NT2/D1 (cell line): ENCODE data around the gene SLC7A5.

Experiments
- DNase-seq: peaks from one replicate; pipeline ENCODE4 v3.0.0-alpha.2; 2011; ENCODE audit warnings: low read depth, low spot score
- H3K27me3 ChIP-seq: 2 replicates; pipeline ENCODE4 v1.6.0; 2011; ENCODE audit warnings: mild to moderate bottlenecking; ENCODE audit not compliant: insufficient read length, insufficient read depth
- H3K36me3 ChIP-seq: 2 replicates; pipeline ENCODE4 v1.6.1; 2011; ENCODE audit warnings: mild to moderate bottlenecking, low read length, mixed read lengths; ENCODE audit not compliant: insufficient read depth, insufficient read length
- H3K4me1 ChIP-seq: 2 replicates; pipeline ENCODE4 v1.5.1; 2011; ENCODE audit not compliant: insufficient read depth, insufficient read length
- H3K4me3 ChIP-seq: 2 replicates; pipeline ENCODE4 v1.5.1; 2011; ENCODE audit warnings: low read depth; ENCODE audit not compliant: insufficient read length
- H3K9ac ChIP-seq: 2 replicates; pipeline ENCODE4 v1.6.0; 2011; ENCODE audit warnings: low read depth; ENCODE audit not compliant: insufficient read length
- H3K9me3 ChIP-seq: 2 replicates; pipeline ENCODE4 v1.5.1; 2011; ENCODE audit warnings: mild to moderate bottlenecking, low read length; ENCODE audit not compliant: insufficient read depth
- SUZ12 ChIP-seq: IDR thresholded peaks from 2 replicates; pipeline ENCODE4 v1.6.1; 2011; ENCODE audit not compliant: insufficient read length, insufficient read depth; ENCODE audit errors: extremely low read depth
- YY1 ChIP-seq: IDR thresholded peaks from 2 replicates; pipeline ENCODE4 v1.6.1; 2011; ENCODE audit not compliant: insufficient read length, insufficient read depth
- ZNF274 ChIP-seq: IDR thresholded peaks from 2 replicates; pipeline ENCODE4 v1.6.1; 2011; ENCODE audit warnings: mild to moderate bottlenecking, low read depth, low read length

SLC7A5 gene

GRCh38 chr16:87845807-87846619 lies 23.3 kb downstream of the SLC7A5 start:
- Histone ChIP-seq H3K4me1 (peaks cover 60% of the 10 kb centered on the region), H3K9ac (peak overlapping the region; percentile 5), H3K27me3 (no peaks in the 10 kb centered on the region), H3K4me3 (no peak overlapping the region), H3K9me3 (no peaks in the 10 kb centered on the region), H3K36me3 (peaks cover 99% of the 10 kb centered on the region)
- DNase-seq: no peak
- no peak for TF ChIP-seq ZNF274
- no peak for TF ChIP-seq YY1
- no peak for TF ChIP-seq SUZ12

- H3K9ac ChIP-seq: no peak overlapping the region
- peaks cover 58% of the 10 kb centered on the region for H3K4me1 ChIP-seq
- DNase-seq: no peak
- peaks cover 99% of the 10 kb centered on the region for H3K36me3 ChIP-seq
- no peaks in the 10 kb centered on the region for H3K27me3 ChIP-seq
- TF ChIP-seq ZNF274 (no peak), SUZ12 (no peak), YY1 (no peak)
- H3K9me3 ChIP-seq: no peaks in the 10 kb centered on the region
- no peak overlapping the region for H3K4me3 ChIP-seq
Measured at GRCh38 chr16:87845213-87845612, 24.1 kb downstream of the SLC7A5 start.

- Histone ChIP-seq H3K27me3 (no peaks in the 10 kb centered on the region), H3K36me3 (peaks cover 99% of the 10 kb centered on the region), H3K4me1 (peaks cover 56% of the 10 kb centered on the region), H3K9me3 (no peaks in the 10 kb centered on the region), H3K9ac (peak overlapping the region; percentile 9), H3K4me3 (no peak overlapping the region)
- no peak for DNase-seq
- no peak for TF ChIP-seq ZNF274
- TF ChIP-seq YY1: no peak
- TF ChIP-seq SUZ12: no peak
Measured at GRCh38 chr16:87844809-87845208, 24.5 kb downstream of the SLC7A5 start.

- Histone ChIP-seq H3K36me3 (peaks cover 99% of the 10 kb centered on the region), H3K27me3 (no peaks in the 10 kb centered on the region), H3K4me3 (no peak overlapping the region), H3K4me1 (peaks cover 51% of the 10 kb centered on the region), H3K9ac (peak overlapping the region; percentile 9), H3K9me3 (no peaks in the 10 kb centered on the region)
- DNase-seq: no peak
- TF ChIP-seq SUZ12 (no peak), YY1 (no peak), ZNF274 (no peak)
Measured at GRCh38 chr16:87844120-87844733, 25.1 kb downstream of the SLC7A5 start.

- DNase-seq: no peak
- peaks cover 99% of the 10 kb centered on the region for H3K36me3 ChIP-seq
Measured at GRCh38 chr16:87843678-87844105, 25.6 kb downstream of the SLC7A5 start.

GRCh38 chr16:87842209-87842869 lies 27.0 kb downstream of the SLC7A5 start:
- no peaks in the 10 kb centered on the region for H3K9me3 ChIP-seq
- TF ChIP-seq ZNF274 (no peak), YY1 (no peak), SUZ12 (no peak)
- peaks cover 46% of the 10 kb centered on the region for H3K4me1 ChIP-seq
- H3K36me3 ChIP-seq: peaks cover 99% of the 10 kb centered on the region
- no peaks in the 10 kb centered on the region for H3K27me3 ChIP-seq
- no peak overlapping the region for H3K4me3 ChIP-seq
- no peak for DNase-seq
- H3K9ac ChIP-seq: no peak overlapping the region

More at GRCh38 chr16:87843678-87844105, 25.6 kb downstream of the SLC7A5 start:
- no peak for TF ChIP-seq YY1
- peaks cover 52% of the 10 kb centered on the region for H3K4me1 ChIP-seq
- no peaks in the 10 kb centered on the region for H3K9me3 ChIP-seq
- H3K27me3 ChIP-seq: no peaks in the 10 kb centered on the region
- no peak overlapping the region for H3K4me3 ChIP-seq
- peak overlapping the region; percentile 47 for H3K9ac ChIP-seq

GRCh38 chr16:87841340-87842208 lies 27.7 kb downstream of the SLC7A5 start:
- no peak for DNase-seq
- peaks cover 99% of the 10 kb centered on the region for H3K36me3 ChIP-seq
- TF ChIP-seq SUZ12: no peak
- no peak for TF ChIP-seq ZNF274
- no peak for TF ChIP-seq YY1
- no peaks in the 10 kb centered on the region for H3K27me3 ChIP-seq
- no peaks in the 10 kb centered on the region for H3K9me3 ChIP-seq
- no peak overlapping the region for H3K9ac ChIP-seq
- H3K4me3 ChIP-seq: no peak overlapping the region
- peaks cover 42% of the 10 kb centered on the region for H3K4me1 ChIP-seq
